Body of pancreas (tissue), 4 donors: ENCODE data around the gene MAD1L1.

Experiments used
- CTCF ChIP-seq, 7 experiments: fragments of 450-650 bp in 4 of 7; fragments of 200-600 bp in 3 of 7; sonication (generic) in 3 of 7; IDR thresholded peaks; one replicate each; pipeline ENCODE4 v1.5.1; 2016 to 2019; ENCODE audit warnings: antibody characterized with exemption in 7 of 7
- POLR2A ChIP-seq, 3 donors: fragments of 450-650 bp; IDR thresholded peaks; one replicate each; pipeline ENCODE4 v1.6.1; 2016; ENCODE audit warnings: antibody characterized with exemption in 3 of 3, mild to moderate bottlenecking in 2 of 3

- no peak for TF ChIP-seq CTCF (IDR thresholded peaks at IDR 0.05)
- no peak for TF ChIP-seq POLR2A (IDR thresholded peaks at IDR 0.05)
Observed at GRCh38 chr7:2180081-2180480, 52.7 kb downstream of the MAD1L1 start.
